GM23248 (cell line): Measurements from ENCODE around the gene ABLIM2.

ENCODE experiments used
- EZH2 ChIP-seq: fragments of 200-600 bp; sonication (generic); IDR thresholded peaks from 2 replicates; pipeline ENCODE4 v1.6.1; 2018; ENCODE audit warnings: antibody characterized with exemption, mild to moderate bottlenecking; ENCODE audit not compliant: insufficient read depth, poor library complexity, severe bottlenecking
- EZH2phosphoT487 ChIP-seq: fragments of 200-600 bp; sonication (generic); IDR thresholded peaks from 2 replicates; pipeline ENCODE4 v1.6.1; 2018; ENCODE audit warnings: antibody characterized with exemption, moderate library complexity, mild to moderate bottlenecking, low read depth; ENCODE audit not compliant: insufficient read depth

- TF ChIP-seq EZH2 = no peak
- no peak for TF ChIP-seq EZH2phosphoT487
Observed at GRCh38 chr4:8147231-8147970, 11.2 kb downstream of the ABLIM2 start.
